Brain microvascular endothelial cell (primary cell): Measurements from ENCODE around the gene RPL18.

ENCODE experiments used
- DNase-seq: peaks from one replicate; pipeline ENCODE4 v3.0.0-alpha.2; 2020
- H3K27ac ChIP-seq: fragments of 250-450 bp; sonication (Bioruptor Pico); 2 replicates; pipeline ENCODE4 v1.5.1; 2020; ENCODE audit warnings: mild to moderate bottlenecking, moderate library complexity
- H3K27me3 ChIP-seq: fragments of 250-450 bp; sonication (Bioruptor Pico); replicated peaks from 2 replicates; pipeline ENCODE4 v1.5.1; 2020; ENCODE audit warnings: mild to moderate bottlenecking
- H3K36me3 ChIP-seq: fragments of 250-450 bp; sonication (Bioruptor Pico); replicated peaks from 2 replicates; pipeline ENCODE4 v1.5.1; 2020; ENCODE audit warnings: mild to moderate bottlenecking
- H3K4me3 ChIP-seq: 2 replicates; pipeline ENCODE4 v1.5.1; 2011; ENCODE audit warnings: low read depth, mild to moderate bottlenecking, control low read depth, low read length, moderate library complexity
- in situ Hi-C: cut with HindIII; loops from 2 replicates; pipeline ENCODE4 v1.10.0; 2017; ENCODE audit warnings: low sequenced_read_pairs, low pct_ligation_motif_present
- TF ChIP-seq, protein P1 (sequence below): IDR thresholded peaks from 2 replicates; pipeline ENCODE4 v1.5.1; 2011; ENCODE audit warnings: low read depth, mild to moderate bottlenecking, moderate library complexity, low read length, control low read depth, inconsistent platforms; ENCODE audit errors: missing control alignments

The RPL18 gene

DNA sequence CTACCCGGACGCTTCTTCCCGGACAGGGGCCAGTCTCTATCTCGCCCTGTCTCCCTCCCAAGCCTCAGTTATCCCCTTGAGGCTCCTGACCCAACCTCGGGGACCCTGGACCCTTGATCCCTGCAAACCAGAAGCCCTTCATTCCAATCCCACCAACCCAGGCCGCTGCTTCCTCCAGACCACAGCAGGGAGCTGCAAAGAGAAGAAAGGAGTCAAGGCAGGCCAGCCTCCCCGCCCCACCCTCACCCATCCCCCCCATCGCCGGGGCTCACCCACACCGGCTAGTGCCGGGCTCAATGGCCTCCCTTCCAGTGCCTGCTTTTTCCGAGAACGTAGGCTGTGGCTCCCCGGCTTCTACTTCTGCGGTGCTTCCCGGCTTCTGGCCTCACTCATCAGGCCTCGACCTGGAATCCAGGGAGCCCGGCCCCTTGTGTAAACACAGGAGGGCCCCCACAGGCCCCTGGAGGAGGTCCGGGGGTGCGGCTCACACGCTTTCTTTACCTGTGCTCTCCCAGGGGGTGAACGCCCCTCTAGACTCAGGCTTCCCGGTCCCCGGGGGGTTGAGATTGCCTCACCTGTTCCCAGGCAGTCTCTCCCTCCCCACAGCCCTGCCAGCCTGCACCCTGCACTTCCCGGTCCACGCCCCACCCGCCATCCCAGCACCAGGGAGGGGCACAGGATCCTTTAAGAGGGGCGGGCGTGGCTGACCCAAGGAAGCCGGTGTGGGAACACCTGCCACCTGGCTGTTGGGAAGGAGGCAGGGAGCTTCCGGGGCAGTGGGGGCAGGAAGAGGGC, 4.3 kb downstream of the RPL18 start, which contains the start of gene FAM83E:
TSS of gene FAM83E (minus strand) at position 641 of the 795 bp plus-strand sequence. CDS start 1,704 bp downstream, outside the sequence.
- TF ChIP-seq, protein P1, sequence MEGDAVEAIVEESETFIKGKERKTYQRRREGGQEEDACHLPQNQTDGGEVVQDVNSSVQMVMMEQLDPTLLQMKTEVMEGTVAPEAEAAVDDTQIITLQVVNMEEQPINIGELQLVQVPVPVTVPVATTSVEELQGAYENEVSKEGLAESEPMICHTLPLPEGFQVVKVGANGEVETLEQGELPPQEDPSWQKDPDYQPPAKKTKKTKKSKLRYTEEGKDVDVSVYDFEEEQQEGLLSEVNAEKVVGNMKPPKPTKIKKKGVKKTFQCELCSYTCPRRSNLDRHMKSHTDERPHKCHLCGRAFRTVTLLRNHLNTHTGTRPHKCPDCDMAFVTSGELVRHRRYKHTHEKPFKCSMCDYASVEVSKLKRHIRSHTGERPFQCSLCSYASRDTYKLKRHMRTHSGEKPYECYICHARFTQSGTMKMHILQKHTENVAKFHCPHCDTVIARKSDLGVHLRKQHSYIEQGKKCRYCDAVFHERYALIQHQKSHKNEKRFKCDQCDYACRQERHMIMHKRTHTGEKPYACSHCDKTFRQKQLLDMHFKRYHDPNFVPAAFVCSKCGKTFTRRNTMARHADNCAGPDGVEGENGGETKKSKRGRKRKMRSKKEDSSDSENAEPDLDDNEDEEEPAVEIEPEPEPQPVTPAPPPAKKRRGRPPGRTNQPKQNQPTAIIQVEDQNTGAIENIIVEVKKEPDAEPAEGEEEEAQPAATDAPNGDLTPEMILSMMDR = no peak
- Histone ChIP-seq H3K27ac (no peak within 1 kb of the TSS), H3K36me3 (peaks cover 32% of the 10 kb centered on the region), H3K27me3 (no peaks in the 10 kb centered on the region), H3K4me3 (no peak within 1 kb of the TSS)
- in situ Hi-C loops = no loop called here
- no peak for DNase-seq

GRCh38 chr19:48613852-48614435, 5.0 kb downstream of the RPL18 start:
- no peak overlapping the region for H3K4me3 ChIP-seq
- DNase-seq = no peak
- in situ Hi-C loops = no loop called here
- TF ChIP-seq, protein P1 = no peak
- no peak overlapping the region for H3K27ac ChIP-seq
- H3K36me3 ChIP-seq = peaks cover 32% of the 10 kb centered on the region
- H3K27me3 ChIP-seq = no peaks in the 10 kb centered on the region

GRCh38 chr19:48613024-48613851, 5.7 kb downstream of the RPL18 start:
- Histone ChIP-seq H3K4me3 (no peak overlapping the region), H3K36me3 (peaks cover 32% of the 10 kb centered on the region), H3K27me3 (no peaks in the 10 kb centered on the region), H3K27ac (no peak overlapping the region)
- in situ Hi-C loops = no loop called here
- no peak for DNase-seq
- TF ChIP-seq, protein P1 = no peak

DNA sequence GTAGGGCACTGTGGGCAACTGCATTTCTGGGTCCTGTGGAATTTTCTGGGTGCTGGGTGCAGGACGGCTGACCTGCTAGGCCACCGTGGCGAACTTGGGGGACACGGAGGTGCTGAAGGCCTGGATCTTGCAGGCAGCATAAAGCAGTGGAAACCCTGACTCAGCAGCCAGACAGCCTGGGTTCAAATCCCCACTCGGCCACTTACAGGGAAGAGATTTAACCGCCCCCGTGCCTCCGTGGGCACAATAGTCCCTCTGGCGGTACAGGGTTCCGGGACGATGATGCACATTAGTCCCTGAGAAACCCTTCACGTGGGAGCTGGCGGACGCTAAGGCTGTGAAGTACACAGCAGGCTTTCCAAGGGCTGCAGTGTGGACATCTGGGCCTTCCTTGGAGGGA, 7.1 kb downstream of the RPL18 start:
- H3K36me3 ChIP-seq = peaks cover 23% of the 10 kb centered on the region
- DNase-seq = no peak
- in situ Hi-C loops = no loop called here
- no peak overlapping the region for H3K4me3 ChIP-seq
- TF ChIP-seq, protein P1 = no peak
- H3K27ac ChIP-seq = no peak overlapping the region
- H3K27me3 ChIP-seq = no peaks in the 10 kb centered on the region

DNA sequence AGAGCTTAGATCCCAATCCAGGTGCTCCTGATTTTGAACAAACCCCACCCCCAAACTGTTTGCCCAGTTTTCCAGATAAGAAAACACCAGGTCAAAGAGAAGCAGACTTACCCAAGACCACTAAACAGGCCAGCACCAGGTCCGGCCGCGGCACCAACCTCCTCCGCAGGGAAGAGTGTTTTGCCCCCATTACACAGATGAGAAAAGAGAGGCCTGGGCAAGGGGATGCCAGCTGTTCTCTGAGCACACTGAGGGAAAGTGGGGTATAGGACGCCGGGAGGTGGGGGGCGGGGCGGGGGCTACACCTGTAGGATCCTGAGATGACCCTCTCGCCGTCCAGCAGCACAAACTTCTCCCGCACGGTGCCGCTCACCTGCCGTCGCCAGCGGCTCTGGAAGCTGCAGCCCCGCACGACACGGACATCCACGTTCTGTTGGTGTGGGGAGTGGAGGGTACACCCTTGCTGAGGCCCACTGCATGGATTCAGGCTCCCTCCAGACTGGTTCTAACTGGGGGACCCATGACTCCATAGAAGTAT, 9.3 kb downstream of the RPL18 start:
- Histone ChIP-seq H3K27ac (no peak overlapping the region), H3K36me3 (peaks cover under 1% of the 10 kb centered on the region), H3K4me3 (no peak overlapping the region), H3K27me3 (no peaks in the 10 kb centered on the region)
- TF ChIP-seq, protein P1 = no peak
- in situ Hi-C loops = no loop called here
- DNase-seq = no peak
